CD14-positive monocyte (primary cell): ENCODE results near the gene MYO18A. TPM values are rescaled to one million over a fixed set of nuclear protein-coding genes. Genes with fewer than 3 reads are reported as not detected.

Source experiments
- DNase-seq, 3 donors: peaks; one replicate each; pipeline ENCODE4 v3.0.0-alpha.2; 2011 to 2022
- H2AFZ ChIP-seq: 2 replicates; pipeline ENCODE4 v1.6.0; 2012; ENCODE audit warnings: mild to moderate bottlenecking, low read depth, low read length, inconsistent platforms; ENCODE audit not compliant: insufficient read depth, poor library complexity, severe bottlenecking
- H3K27ac ChIP-seq, 2 donors: 1 replicate in 1 of 2; 2 replicates in 1 of 2; pipeline ENCODE4 v1.5.1; 2012 to 2013; ENCODE audit warnings: low read length in 2 of 2, control low read depth in 1 of 2, inconsistent platforms in 1 of 2, low read depth in 1 of 2, mild to moderate bottlenecking in 1 of 2
- H3K27me3 ChIP-seq, 2 donors: one replicate each; pipeline versions ENCODE4 v1.6.0 to v1.6.1; 2011 to 2013; ENCODE audit warnings: low read length in 2 of 2; ENCODE audit not compliant: control insufficient read depth in 2 of 2, insufficient read depth in 2 of 2
- H3K36me3 ChIP-seq, 2 donors: replicated peaks in 1 of 2; 1 replicate in 1 of 2; 2 replicates in 1 of 2; pipeline versions ENCODE4 v1.5.1 to v1.6.1; 2012 to 2013; ENCODE audit warnings: low read length in 2 of 2, control low read depth in 1 of 2, inconsistent platforms in 1 of 2, mild to moderate bottlenecking in 1 of 2; ENCODE audit not compliant: insufficient read depth in 2 of 2, control insufficient read depth in 1 of 2
- H3K4me1 ChIP-seq, 2 donors: 1 replicate in 1 of 2; 2 replicates in 1 of 2; pipeline versions ENCODE4 v1.5.1 to v1.6.1; 2012 to 2013; ENCODE audit warnings: low read length in 2 of 2, control low read depth in 1 of 2, inconsistent platforms in 1 of 2, mild to moderate bottlenecking in 1 of 2, moderate library complexity in 1 of 2; ENCODE audit not compliant: insufficient read depth in 2 of 2, control insufficient read depth in 1 of 2
- H3K4me2 ChIP-seq: replicated peaks from 2 replicates; pipeline ENCODE3; 2012; ENCODE audit warnings: low read length, moderate library complexity, mild to moderate bottlenecking; ENCODE audit not compliant: poor library complexity, severe bottlenecking; ENCODE audit errors: extremely low read depth
- H3K4me3 ChIP-seq, 3 experiments: fragments of 200-600 bp in 1 of 3; sonication (generic) in 1 of 3; replicated peaks in 1 of 3; 1 replicate in 2 of 3; 2 replicates in 1 of 3; pipeline ENCODE4 v1.5.1; 2011 to 2013; ENCODE audit warnings: low read length in 3 of 3, mild to moderate bottlenecking in 3 of 3, control low read depth in 2 of 3, low read depth in 2 of 3, inconsistent platforms in 1 of 3, moderate library complexity in 1 of 3
- H3K79me2 ChIP-seq: 2 replicates; pipeline ENCODE4 v1.6.0; 2012; ENCODE audit warnings: mild to moderate bottlenecking, control low read depth, inconsistent platforms, low read length, moderate library complexity; ENCODE audit not compliant: insufficient read depth
- H3K9ac ChIP-seq: 2 replicates; pipeline ENCODE4 v1.6.0; 2017; ENCODE audit warnings: low read length, mild to moderate bottlenecking; ENCODE audit not compliant: insufficient read depth, poor library complexity, severe bottlenecking
- H3K9me3 ChIP-seq, 2 donors: replicated peaks in 1 of 2; 1 replicate in 1 of 2; 2 replicates in 1 of 2; pipeline versions ENCODE4 v1.5.1 to v1.6.1; 2012 to 2013; ENCODE audit warnings: low read length in 2 of 2, control low read depth in 1 of 2; ENCODE audit not compliant: control insufficient read depth in 1 of 2, insufficient read depth in 1 of 2
- H4K20me1 ChIP-seq: 2 replicates; pipeline ENCODE4 v1.6.0; 2012; ENCODE audit warnings: mild to moderate bottlenecking, low read length, control low read depth, moderate library complexity; ENCODE audit not compliant: insufficient read depth
- H3K27ac Mint-ChIP-seq, 7 donors: one replicate each; pipeline ENCODE4 v1.8.0; 2020; ENCODE audit warnings: mild to moderate bottlenecking in 7 of 7, mixed read lengths in 7 of 7, moderate library complexity in 6 of 7, inconsistent platforms in 2 of 7
- H3K27me3 Mint-ChIP-seq, 3 donors: one replicate each; pipeline ENCODE4 v1.8.0; 2021 to 2022; ENCODE audit warnings: low read depth in 3 of 3, mild to moderate bottlenecking in 3 of 3, mixed read lengths in 3 of 3, moderate library complexity in 3 of 3, inconsistent platforms in 1 of 3
- H3K36me3 Mint-ChIP-seq, 2 donors: one replicate each; pipeline ENCODE4 v1.8.0; 2020; ENCODE audit warnings: mixed read lengths in 2 of 2, inconsistent platforms in 1 of 2, mild to moderate bottlenecking in 1 of 2
- H3K4me1 Mint-ChIP-seq: one replicate; pipeline ENCODE4 v1.8.0; 2020; ENCODE audit warnings: mild to moderate bottlenecking, mixed read lengths
- H3K4me3 Mint-ChIP-seq, 2 donors: one replicate each; pipeline ENCODE4 v1.8.0; 2020; ENCODE audit warnings: mild to moderate bottlenecking in 2 of 2, mixed read lengths in 2 of 2, moderate library complexity in 1 of 2
- H3K9me3 Mint-ChIP-seq, 7 donors: one replicate each; pipeline ENCODE4 v1.8.0; 2020 to 2022; ENCODE audit warnings: mixed read lengths in 7 of 7, mild to moderate bottlenecking in 6 of 7, moderate library complexity in 6 of 7, inconsistent platforms in 2 of 7
- WGBS: methylation state at CpG from one replicate; pipeline ENCODE4 v1.1.5; 2013; ENCODE audit warnings: missing lambda C conversion rate; ENCODE audit not compliant: insufficient coverage; 5-methylcytosine and 5-hydroxymethylcytosine counted together
- intact Hi-C, 2 donors: fragments of 100-400 bp; cut with micrococcal nuclease; formaldehyde crosslinking; loops; one replicate each; pipeline versions ENCODE4 v1.15.0 to v1.15.1; 2023
- polyA plus RNA-seq, 3 donors: library from polyadenylated mRNA; depleted of rRNA in 1 of 3; unstranded in 2 of 3; stranded (reverse) in 1 of 3; fragments of 300-500 nt in 2 of 3; fragments of >200 nt in 1 of 3; fragmentation: Illumina TruSeq in 2 of 3; gene quantifications; 1 replicate in 2 of 3; 2 replicates in 1 of 3; pipeline ENCODE4 v1.2.3, GENCODE V29; 2012 to 2021
- TF ChIP-seq, protein P1 (sequence below): fragments of 200-600 bp; IDR thresholded peaks from one replicate; pipeline ENCODE4 v1.8.0; 2022; ENCODE audit warnings: antibody characterized with exemption, mild to moderate bottlenecking

Gene MYO18A
- polyA plus RNA-seq, 3 donors: 6.3 to 40.2 (median 11.0) TPM

DNA sequence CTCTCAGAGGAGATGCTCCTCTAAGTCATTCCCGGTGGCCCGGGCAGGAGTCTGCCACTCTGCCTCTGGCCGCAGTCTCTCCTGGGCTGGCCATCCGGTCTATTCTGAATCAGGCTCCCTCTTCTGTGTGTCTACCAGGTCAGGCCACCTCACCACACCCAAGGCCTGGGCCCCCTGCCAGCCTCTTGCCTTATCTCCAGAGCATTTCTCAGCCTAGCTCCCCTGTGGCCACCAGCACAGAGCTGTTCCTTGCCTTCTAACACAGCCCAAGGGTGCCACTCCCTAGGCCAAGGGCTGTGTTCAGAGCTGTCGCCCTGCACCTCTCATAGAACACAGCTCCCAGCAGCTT is 55.3 kb downstream of the MYO18A start:
- no peak for DNase-seq
- Mint-ChIP-seq H3K9me3 (no peaks in the 10 kb centered on the region), H3K27me3 (peaks cover 0 to 1% (median 0%) of the 10 kb centered on the region in 3 donors), H3K27ac (peak overlapping the region in 4 of 7 donors; percentile 36 to 90 (median 59)), H3K36me3 (peaks cover 27 to 52% of the 10 kb centered on the region in 2 donors), H3K4me1 (peaks cover 34% of the 10 kb centered on the region), H3K4me3 (no peak overlapping the region)
- H3K79me2 ChIP-seq: peaks cover 64% of the 10 kb centered on the region
- peaks cover 31 to 59% of the 10 kb centered on the region in 2 donors for H3K36me3 ChIP-seq
- TF ChIP-seq, protein P1, sequence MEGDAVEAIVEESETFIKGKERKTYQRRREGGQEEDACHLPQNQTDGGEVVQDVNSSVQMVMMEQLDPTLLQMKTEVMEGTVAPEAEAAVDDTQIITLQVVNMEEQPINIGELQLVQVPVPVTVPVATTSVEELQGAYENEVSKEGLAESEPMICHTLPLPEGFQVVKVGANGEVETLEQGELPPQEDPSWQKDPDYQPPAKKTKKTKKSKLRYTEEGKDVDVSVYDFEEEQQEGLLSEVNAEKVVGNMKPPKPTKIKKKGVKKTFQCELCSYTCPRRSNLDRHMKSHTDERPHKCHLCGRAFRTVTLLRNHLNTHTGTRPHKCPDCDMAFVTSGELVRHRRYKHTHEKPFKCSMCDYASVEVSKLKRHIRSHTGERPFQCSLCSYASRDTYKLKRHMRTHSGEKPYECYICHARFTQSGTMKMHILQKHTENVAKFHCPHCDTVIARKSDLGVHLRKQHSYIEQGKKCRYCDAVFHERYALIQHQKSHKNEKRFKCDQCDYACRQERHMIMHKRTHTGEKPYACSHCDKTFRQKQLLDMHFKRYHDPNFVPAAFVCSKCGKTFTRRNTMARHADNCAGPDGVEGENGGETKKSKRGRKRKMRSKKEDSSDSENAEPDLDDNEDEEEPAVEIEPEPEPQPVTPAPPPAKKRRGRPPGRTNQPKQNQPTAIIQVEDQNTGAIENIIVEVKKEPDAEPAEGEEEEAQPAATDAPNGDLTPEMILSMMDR: no peak
- no peaks in the 10 kb centered on the region for H3K27me3 ChIP-seq
- no peak overlapping the region for H2AFZ ChIP-seq
- peaks cover 19% of the 10 kb centered on the region for H4K20me1 ChIP-seq
- H3K4me3 ChIP-seq: no peak overlapping the region
- 96% methylated on average over 5 of the region's 5 CpGs for WGBS
- peak overlapping the region in 1 of 2 donors; percentile 77 for H3K27ac ChIP-seq
- peak overlapping the region; percentile 12 for H3K9ac ChIP-seq
- H3K4me2 ChIP-seq: no peak overlapping the region
- intact Hi-C loops: loop anchor here (1.0 to 2.0 kb wide), 2 partner anchors 14 to 19 kb away; no protein-coding TSS in a partner anchor
- no peaks in the 10 kb centered on the region for H3K9me3 ChIP-seq
- peaks cover 37 to 43% of the 10 kb centered on the region in 2 donors for H3K4me1 ChIP-seq

DNA sequence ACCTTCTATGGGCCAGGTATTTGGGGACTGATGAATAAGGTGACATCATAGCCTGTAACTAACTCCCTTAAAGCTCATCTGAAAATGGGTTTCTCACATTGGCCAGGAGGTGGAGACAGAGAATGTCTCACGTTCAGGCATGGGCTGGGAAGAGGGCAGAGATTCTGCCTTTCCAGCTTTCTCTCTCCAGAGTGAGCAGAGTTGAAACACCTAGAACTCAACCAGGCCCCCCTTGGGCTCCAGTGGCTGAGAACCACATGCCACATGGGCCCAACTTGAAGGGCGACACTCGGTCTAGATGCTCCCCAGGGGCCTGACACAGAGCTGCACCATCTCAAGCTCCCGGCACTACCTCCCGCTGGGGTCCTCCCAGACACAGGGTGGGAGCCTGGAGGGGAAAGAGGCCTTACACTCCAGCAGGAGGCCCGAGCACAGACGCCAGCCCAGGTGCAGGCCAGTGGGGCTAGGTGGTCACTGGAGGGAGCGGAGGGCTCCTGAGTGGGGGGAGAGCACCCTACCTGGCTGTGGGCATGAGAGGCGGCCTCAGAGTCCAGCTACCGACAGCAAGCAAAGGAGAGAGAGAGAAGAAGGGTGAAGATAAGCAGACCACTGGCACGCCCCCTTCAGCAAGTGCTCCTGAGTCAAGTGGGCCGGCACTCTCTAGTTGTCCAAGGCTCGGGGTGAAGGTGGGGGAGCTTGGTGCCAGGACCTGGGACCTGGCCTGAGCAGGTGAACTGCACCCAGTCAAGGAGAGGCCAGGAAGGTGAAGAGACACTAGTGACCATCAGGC is 55.9 kb downstream of the MYO18A start:
- WGBS: 90% methylated on average over 10 of the region's 13 CpGs
- Histone ChIP-seq H2AFZ (no peak overlapping the region), H4K20me1 (peaks cover 19% of the 10 kb centered on the region), H3K79me2 (peaks cover 59% of the 10 kb centered on the region), H3K9ac (peak overlapping the region; percentile 12), H3K4me2 (no peak overlapping the region), H3K36me3 (peaks cover 34 to 60% of the 10 kb centered on the region in 2 donors), H3K27me3 (no peaks in the 10 kb centered on the region), H3K4me1 (peaks cover 37 to 43% of the 10 kb centered on the region in 2 donors), H3K27ac (peak overlapping the region; percentile 2 to 77), H3K4me3 (no peak overlapping the region), H3K9me3 (no peaks in the 10 kb centered on the region)
- Mint-ChIP-seq H3K36me3 (peaks cover 30 to 58% of the 10 kb centered on the region in 2 donors), H3K27ac (peak overlapping the region in 3 of 7 donors; percentile 42 to 76 (median 46)), H3K27me3 (peaks cover 0 to 1% (median 0%) of the 10 kb centered on the region in 3 donors), H3K4me1 (peaks cover 34% of the 10 kb centered on the region), H3K4me3 (no peak overlapping the region), H3K9me3 (no peaks in the 10 kb centered on the region)
- TF ChIP-seq, protein P1: peak; percentile 77
- intact Hi-C loops: loop anchor here (1.0 to 2.0 kb wide), 2 partner anchors 14 to 20 kb away; no protein-coding TSS in a partner anchor
- peak; percentile 53 to 69 (median 68) for DNase-seq
